Thymus (tissue), 11 donors: ENCODE data around the gene NOL6. TPM values are rescaled to one million over a fixed set of nuclear protein-coding genes. Genes with fewer than 3 reads are reported as not detected.

Source experiments
- DNase-seq, 9 donors: peaks; one replicate each; pipeline ENCODE4 v3.0.0-alpha.2; 2013; ENCODE audit warnings: low spot score in 9 of 9, low read depth in 6 of 9, missing footprints in 1 of 9
- H3K27ac ChIP-seq, 2 donors: one replicate each; pipeline ENCODE4 v1.5.1; 2013; ENCODE audit warnings: control low read depth in 1 of 2, low read depth in 1 of 2, low read length in 1 of 2, mild to moderate bottlenecking in 1 of 2, moderate library complexity in 1 of 2
- H3K27me3 ChIP-seq, 2 donors: one replicate each; pipeline ENCODE4 v1.5.1; 2013; ENCODE audit warnings: low read length in 1 of 2; ENCODE audit not compliant: control insufficient read depth in 2 of 2, insufficient read depth in 1 of 2
- H3K36me3 ChIP-seq, 2 donors: one replicate each; pipeline ENCODE4 v1.5.1; 2013; ENCODE audit warnings: low read length in 1 of 2, mild to moderate bottlenecking in 1 of 2, moderate library complexity in 1 of 2; ENCODE audit not compliant: control insufficient read depth in 2 of 2, insufficient read depth in 2 of 2
- H3K4me1 ChIP-seq, 2 donors: one replicate each; pipeline ENCODE4 v1.5.1; 2013; ENCODE audit warnings: low read length in 2 of 2; ENCODE audit not compliant: control insufficient read depth in 2 of 2, insufficient read depth in 2 of 2
- H3K4me3 ChIP-seq, 2 donors: one replicate each; pipeline ENCODE4 v1.5.1; 2013; ENCODE audit warnings: low read length in 2 of 2, control low read depth in 1 of 2, mild to moderate bottlenecking in 1 of 2
- H3K9me3 ChIP-seq, 2 donors: one replicate each; pipeline ENCODE4 v1.5.1; 2013; ENCODE audit warnings: low read length in 1 of 2, mild to moderate bottlenecking in 1 of 2; ENCODE audit not compliant: control insufficient read depth in 2 of 2, insufficient read depth in 1 of 2
- WGBS: extraction: QIAGEN DNeasy Blood & Tissue Kit; methylation state at CpG from one replicate; pipeline ENCODE4 v1.1.7; 2013; 5-methylcytosine and 5-hydroxymethylcytosine counted together
- polyA plus RNA-seq: library from polyadenylated mRNA; stranded (reverse); fragments of 200-250 nt; gene quantifications from one replicate; pipeline ENCODE4 v1.2.3, GENCODE V29; 2013
- total RNA-seq: library from RNA; stranded (reverse); fragments of 120-200 nt; gene quantifications from one replicate; pipeline ENCODE4 v1.2.4, GENCODE V29; 2013
- donor health status: healthy.

NOL6 gene
- total and polyA plus RNA-seq, 2 donors, result 12.0 to 29.5 TPM

- Histone ChIP-seq H3K27me3 (no peaks in the 10 kb centered on the region), H3K9me3 (no peaks in the 10 kb centered on the region), H3K27ac (no peak overlapping the region), H3K4me3 (no peak overlapping the region), H3K4me1 (peaks cover 32 to 36% of the 10 kb centered on the region in 2 donors), H3K36me3 (no peaks in the 10 kb centered on the region)
- 81% methylated on average over 10 of the region's 10 CpGs for WGBS
- DNase-seq, result no peak
Observed at GRCh38 chr9:33419708-33420303, 53.9 kb downstream of the NOL6 start.

- H3K27ac ChIP-seq, result no peak overlapping the region
- no peak for DNase-seq
- WGBS, result 96% methylated on average over 8 of the region's 8 CpGs
Observed at GRCh38 chr9:33418090-33418489, 55.6 kb downstream of the NOL6 start.

DNA sequence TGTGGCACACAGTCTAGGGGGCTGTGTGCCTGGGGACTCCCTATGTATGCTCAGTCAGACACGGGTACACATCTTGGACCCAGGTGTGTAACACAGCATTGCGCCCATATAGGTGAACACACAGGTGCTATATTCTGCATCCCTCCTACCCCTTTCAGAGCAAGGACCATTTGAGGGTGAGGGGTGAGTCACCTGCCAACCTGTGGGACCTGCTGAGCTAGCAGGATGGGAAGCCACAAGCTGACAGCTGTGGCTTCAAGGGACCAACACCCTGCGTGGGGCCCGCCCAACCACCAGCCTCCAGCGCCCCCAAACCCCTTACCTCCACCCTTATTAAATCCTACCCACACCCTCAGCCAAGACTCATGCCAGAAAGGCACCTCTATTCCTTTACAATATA is 56.7 kb downstream of the NOL6 start:
- DNase-seq, result peak in 1 of 9 donors; percentile 68
- no peaks in the 10 kb centered on the region for H3K9me3 ChIP-seq
- H3K27me3 ChIP-seq, result no peaks in the 10 kb centered on the region
- H3K4me3 ChIP-seq, result no peak overlapping the region
- no peaks in the 10 kb centered on the region for H3K36me3 ChIP-seq
- WGBS, result 25% methylated on average over 5 of the region's 5 CpGs
- H3K27ac ChIP-seq, result peak overlapping the region in 1 of 2 donors; percentile 88
- peaks cover 42 to 45% of the 10 kb centered on the region in 2 donors for H3K4me1 ChIP-seq

More at GRCh38 chr9:33418090-33418489, 55.6 kb downstream of the NOL6 start:
- no peaks in the 10 kb centered on the region for H3K27me3 ChIP-seq
- no peak overlapping the region for H3K4me3 ChIP-seq
- no peaks in the 10 kb centered on the region for H3K9me3 ChIP-seq
- peaks cover 42 to 45% of the 10 kb centered on the region in 2 donors for H3K4me1 ChIP-seq
- H3K36me3 ChIP-seq, result no peaks in the 10 kb centered on the region

DNA sequence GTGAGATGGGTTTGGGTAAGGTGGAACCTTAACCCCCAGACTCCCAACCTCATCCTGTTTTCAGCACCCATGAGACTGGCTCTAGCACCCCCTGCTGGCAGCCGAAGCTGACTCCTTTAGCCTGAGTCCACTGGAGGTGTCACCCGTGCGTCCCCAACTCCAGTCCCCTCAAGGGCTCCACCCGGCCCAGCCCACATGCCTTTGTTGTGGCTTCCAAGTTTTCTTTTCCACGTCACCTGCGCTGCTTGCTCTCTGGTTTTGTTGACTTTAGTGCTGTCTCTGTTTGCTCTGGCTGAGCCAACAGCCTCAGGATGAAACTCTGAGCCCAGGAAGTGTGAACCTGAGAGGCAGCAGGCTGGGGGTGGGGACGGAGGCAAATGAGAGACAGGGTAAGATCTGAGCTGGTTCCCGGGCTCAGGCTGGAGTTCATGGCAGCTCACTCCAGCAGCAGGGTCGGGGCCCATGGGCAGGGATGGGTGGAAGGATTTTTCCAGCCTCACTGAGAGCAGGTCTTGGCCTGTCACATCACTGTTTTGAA is 58.2 kb downstream of the NOL6 start:
- WGBS, result 13% methylated on average over 9 of the region's 9 CpGs
- peaks cover 42 to 45% of the 10 kb centered on the region in 2 donors for H3K4me1 ChIP-seq
- no peaks in the 10 kb centered on the region for H3K36me3 ChIP-seq
- DNase-seq, result peak; percentile 81 to 97 (median 92)
- H3K27me3 ChIP-seq, result no peaks in the 10 kb centered on the region
- no peaks in the 10 kb centered on the region for H3K9me3 ChIP-seq
- peak overlapping the region in 1 of 2 donors; percentile 19 for H3K4me3 ChIP-seq
- H3K27ac ChIP-seq, result peak overlapping the region; percentile 86 to 88

DNA sequence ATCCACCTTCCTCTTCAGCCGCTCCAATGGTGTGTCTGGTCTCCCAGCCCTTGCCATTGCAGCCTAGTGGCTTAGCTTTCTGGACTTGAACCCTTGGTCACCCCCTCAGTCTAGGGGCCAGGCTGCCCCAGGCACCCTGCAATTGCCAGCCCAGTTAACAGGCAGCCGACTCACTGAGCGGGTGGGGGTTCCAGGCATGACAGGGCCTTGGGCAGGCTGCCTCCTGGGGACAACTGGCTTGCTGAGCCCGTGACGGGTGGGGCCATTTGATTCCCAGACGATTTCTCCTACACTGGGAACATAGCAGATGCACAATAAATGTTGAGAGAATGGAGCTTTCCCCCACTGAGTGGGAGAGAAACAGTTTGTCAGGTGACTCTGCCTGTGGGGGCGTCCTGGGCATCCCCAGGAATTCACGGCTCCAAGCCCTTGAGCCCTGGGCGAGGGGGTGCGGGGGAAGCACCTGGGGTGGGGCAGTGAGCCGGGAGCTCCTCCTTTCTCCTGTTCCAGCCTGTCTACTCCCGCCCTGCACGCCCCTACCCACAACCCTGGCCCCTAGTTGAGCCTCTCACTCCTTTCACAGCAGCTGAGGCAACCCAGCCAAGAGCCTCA is 58.7 kb downstream of the NOL6 start:
- H3K27me3 ChIP-seq, result no peaks in the 10 kb centered on the region
- H3K9me3 ChIP-seq, result no peaks in the 10 kb centered on the region
- H3K4me3 ChIP-seq, result no peak overlapping the region
- WGBS, result 88% methylated on average over 13 of the region's 13 CpGs
- no peaks in the 10 kb centered on the region for H3K36me3 ChIP-seq
- peak overlapping the region; percentile 86 to 88 for H3K27ac ChIP-seq
- peaks cover 42 to 45% of the 10 kb centered on the region in 2 donors for H3K4me1 ChIP-seq
- no peak for DNase-seq

DNA sequence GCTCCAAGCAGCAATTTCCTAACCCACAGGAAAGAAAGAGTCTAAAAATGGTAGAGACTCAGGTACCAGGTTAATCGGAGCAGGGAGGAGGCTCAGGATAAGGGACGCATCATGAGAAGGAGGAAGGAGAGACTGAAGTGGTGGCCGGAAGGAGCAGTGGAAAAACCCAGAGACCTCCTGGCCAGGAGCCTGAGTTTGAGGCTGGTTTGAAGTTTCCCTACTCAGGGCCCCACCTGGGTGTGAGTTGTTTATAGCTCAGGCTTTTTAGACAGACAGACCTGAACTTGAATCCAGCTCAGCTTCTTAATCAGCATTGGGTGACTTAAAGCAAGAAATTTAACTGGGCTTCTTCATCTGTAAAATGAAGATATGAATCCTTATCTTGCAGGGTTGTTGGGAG is 59.5 kb downstream of the NOL6 start:
- Histone ChIP-seq H3K27ac (peak overlapping the region; percentile 86 to 88), H3K4me1 (peaks cover 42 to 45% of the 10 kb centered on the region in 2 donors), H3K36me3 (no peaks in the 10 kb centered on the region), H3K9me3 (no peaks in the 10 kb centered on the region), H3K27me3 (no peaks in the 10 kb centered on the region), H3K4me3 (no peak overlapping the region)
- 50% methylated on average over 3 of the region's 3 CpGs for WGBS
- DNase-seq, result peak in 2 of 9 donors; percentile 7 to 65

Other genes starting within 250 kb of the NOL6 start
- gene SPINK4, start 233.8 kb downstream of the NOL6 start, total RNA-seq, result 0.38 TPM
- gene SPINK4, start 233.8 kb downstream of the NOL6 start, polyA plus RNA-seq, result 2.1 TPM
- gene BAG1, start 209.2 kb downstream of the NOL6 start, total RNA-seq, result 50.0 TPM
- 88.8 TPM for gene BAG1, start 209.2 kb downstream of the NOL6 start, polyA plus RNA-seq
- gene CHMP5, start 208.9 kb downstream of the NOL6 start, total RNA-seq, result 79.8 TPM
- 118 TPM for gene CHMP5, start 208.9 kb downstream of the NOL6 start, polyA plus RNA-seq
- gene NFX1, start 183.4 kb downstream of the NOL6 start, total RNA-seq, result 23.3 TPM
- 15.5 TPM for gene NFX1, start 183.4 kb downstream of the NOL6 start, polyA plus RNA-seq
- 0.24 TPM for gene AQP7, start 71.4 kb downstream of the NOL6 start, total RNA-seq
- 1.3 TPM for gene AQP7, start 71.4 kb downstream of the NOL6 start, polyA plus RNA-seq
- gene AQP3, start 26.3 kb downstream of the NOL6 start, total RNA-seq, result 256 TPM
- 129 TPM for gene AQP3, start 26.3 kb downstream of the NOL6 start, polyA plus RNA-seq
- gene ANKRD18B, start 50.3 kb upstream of the NOL6 start, total RNA-seq, result 1.0 TPM
- gene ANKRD18B, start 50.3 kb upstream of the NOL6 start, polyA plus RNA-seq, result 2.5 TPM